Prostate gland (tissue), 2 donors: Measurements from ENCODE around the gene NPAS1.

Source experiments
- POLR2A ChIP-seq: fragments of 450-650 bp; IDR thresholded peaks from one replicate; pipeline ENCODE4 v1.6.1; 2016; ENCODE audit warnings: antibody characterized with exemption, mild to moderate bottlenecking
- POLR2AphosphoS5 ChIP-seq: sonication (generic); formaldehyde crosslinking; IDR thresholded peaks from one replicate; pipeline ENCODE4 v1.6.1; 2017; ENCODE audit warnings: antibody characterized with exemption
- TF ChIP-seq, protein P1 (sequence below), 4 experiments: fragments of 200-600 bp in 2 of 4; fragments of 450-650 bp in 2 of 4; sonication (generic) in 2 of 4; IDR thresholded peaks; 1 replicate in 3 of 4; 2 replicates in 1 of 4; pipeline ENCODE4 v1.5.1; 2016 to 2019; ENCODE audit warnings: antibody characterized with exemption in 4 of 4, mild to moderate bottlenecking in 2 of 4, moderate library complexity in 2 of 4

GRCh38 chr19:47068246-47068645, 48.6 kb downstream of the NPAS1 start:
- TF ChIP-seq, protein P1, sequence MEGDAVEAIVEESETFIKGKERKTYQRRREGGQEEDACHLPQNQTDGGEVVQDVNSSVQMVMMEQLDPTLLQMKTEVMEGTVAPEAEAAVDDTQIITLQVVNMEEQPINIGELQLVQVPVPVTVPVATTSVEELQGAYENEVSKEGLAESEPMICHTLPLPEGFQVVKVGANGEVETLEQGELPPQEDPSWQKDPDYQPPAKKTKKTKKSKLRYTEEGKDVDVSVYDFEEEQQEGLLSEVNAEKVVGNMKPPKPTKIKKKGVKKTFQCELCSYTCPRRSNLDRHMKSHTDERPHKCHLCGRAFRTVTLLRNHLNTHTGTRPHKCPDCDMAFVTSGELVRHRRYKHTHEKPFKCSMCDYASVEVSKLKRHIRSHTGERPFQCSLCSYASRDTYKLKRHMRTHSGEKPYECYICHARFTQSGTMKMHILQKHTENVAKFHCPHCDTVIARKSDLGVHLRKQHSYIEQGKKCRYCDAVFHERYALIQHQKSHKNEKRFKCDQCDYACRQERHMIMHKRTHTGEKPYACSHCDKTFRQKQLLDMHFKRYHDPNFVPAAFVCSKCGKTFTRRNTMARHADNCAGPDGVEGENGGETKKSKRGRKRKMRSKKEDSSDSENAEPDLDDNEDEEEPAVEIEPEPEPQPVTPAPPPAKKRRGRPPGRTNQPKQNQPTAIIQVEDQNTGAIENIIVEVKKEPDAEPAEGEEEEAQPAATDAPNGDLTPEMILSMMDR (IDR thresholded peaks at IDR 0.05) = no peak
- no peak for TF ChIP-seq POLR2A
- no peak for TF ChIP-seq POLR2AphosphoS5
